GM10847 (cell line): ENCODE data around the gene LAMA3.

ENCODE experiments used
- POLR2A ChIP-seq: IDR thresholded peaks from 2 replicates; pipeline ENCODE4 v1.6.1; 2011; ENCODE audit not compliant: insufficient read length; ENCODE audit errors: extremely low read depth

LAMA3 gene

GRCh38 chr18:23689031-23689615 lies at the start of gene LAMA3:
LAMA3 (plus strand) TSS chr18:23689453; CDS start chr18:23689684, 231 bp downstream.
- TF ChIP-seq POLR2A, result no peak

- no peak for TF ChIP-seq POLR2A
Measured at GRCh38 chr18:23640052-23640451, 49.2 kb upstream of the LAMA3 start.

- no peak for TF ChIP-seq POLR2A
Measured at GRCh38 chr18:23641143-23641720, 48.0 kb upstream of the LAMA3 start.

- no peak for TF ChIP-seq POLR2A
Measured at GRCh38 chr18:23641937-23642666, 47.2 kb upstream of the LAMA3 start.

- TF ChIP-seq POLR2A, result no peak
Measured at GRCh38 chr18:23643815-23644490, 45.3 kb upstream of the LAMA3 start.

- TF ChIP-seq POLR2A, result no peak
Measured at GRCh38 chr18:23645568-23646175, 43.6 kb upstream of the LAMA3 start.

- no peak for TF ChIP-seq POLR2A
Measured at GRCh38 chr18:23646282-23646681, 43.0 kb upstream of the LAMA3 start.

GRCh38 chr18:23648456-23648855 lies 40.8 kb upstream of the LAMA3 start:
- TF ChIP-seq POLR2A, result no peak

- TF ChIP-seq POLR2A, result no peak
Measured at GRCh38 chr18:23648940-23649607, 40.2 kb upstream of the LAMA3 start.

GRCh38 chr18:23650968-23651927 lies 38.0 kb upstream of the LAMA3 start:
- TF ChIP-seq POLR2A, result no peak

GRCh38 chr18:23652232-23652631 lies 37.0 kb upstream of the LAMA3 start:
- TF ChIP-seq POLR2A, result no peak

- no peak for TF ChIP-seq POLR2A
Measured at GRCh38 chr18:23658285-23658684, 31.0 kb upstream of the LAMA3 start.

- TF ChIP-seq POLR2A, result no peak
Measured at GRCh38 chr18:23661735-23662308, 27.4 kb upstream of the LAMA3 start.
